Jurkat, Clone E6-1 (cell line): Measurements from ENCODE around the gene CHST10.
"Not testable (repeated sequence)": the region's sequence is repeated elsewhere in the genome, so short reads cannot be mapped to it uniquely, and the experiment has no call there.

Experiments
- DNase-seq: peaks from one replicate; pipeline ENCODE4 v3.0.0-alpha.2; 2011; ENCODE audit warnings: low read depth, low spot score
- H3K4me3 ChIP-seq: 2 replicates; pipeline ENCODE4 v1.5.1; 2011; ENCODE audit warnings: mild to moderate bottlenecking, low read length, control low read depth, moderate library complexity

The CHST10 gene

DNA sequence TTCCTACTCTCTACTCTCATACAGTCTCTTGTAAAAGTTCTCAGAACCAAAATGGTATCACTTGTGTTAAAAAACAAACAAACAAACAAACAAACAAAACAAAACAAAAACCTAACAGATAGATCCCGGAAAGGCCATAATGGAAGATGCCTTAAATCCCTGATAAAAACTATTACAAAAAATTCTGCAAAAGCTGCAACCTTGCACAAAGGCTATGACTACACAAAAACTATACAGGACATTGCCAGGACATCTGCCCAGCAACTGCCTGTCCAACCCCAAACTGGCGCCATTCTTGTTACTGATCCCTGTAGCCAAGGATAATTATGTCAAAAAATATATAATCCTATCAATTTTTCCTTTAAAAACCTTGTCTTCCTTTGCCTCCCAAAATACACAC, 58.9 kb downstream of the CHST10 start:
- no peak for DNase-seq
- no peak overlapping the region for H3K4me3 ChIP-seq

DNA sequence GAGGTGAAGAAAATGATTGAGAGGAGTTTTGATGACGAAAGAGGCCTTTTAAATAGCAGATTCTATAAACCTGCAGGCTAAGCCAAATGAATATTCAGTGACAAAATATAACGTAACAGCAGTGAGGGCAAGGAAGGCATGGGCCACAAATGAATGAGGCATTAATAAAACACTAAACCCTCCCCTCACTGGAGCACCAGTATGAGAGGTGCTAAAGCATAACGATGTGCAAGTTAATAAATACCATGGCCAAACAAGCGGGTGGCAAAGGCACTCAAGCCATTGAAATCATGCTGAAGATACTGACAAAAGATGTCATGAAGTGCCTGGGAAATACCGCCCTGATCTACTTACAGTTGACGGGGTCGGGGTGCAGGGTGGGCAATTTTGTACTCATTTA, 64.9 kb downstream of the CHST10 start:
- no peak overlapping the region for H3K4me3 ChIP-seq
- no peak for DNase-seq

DNA sequence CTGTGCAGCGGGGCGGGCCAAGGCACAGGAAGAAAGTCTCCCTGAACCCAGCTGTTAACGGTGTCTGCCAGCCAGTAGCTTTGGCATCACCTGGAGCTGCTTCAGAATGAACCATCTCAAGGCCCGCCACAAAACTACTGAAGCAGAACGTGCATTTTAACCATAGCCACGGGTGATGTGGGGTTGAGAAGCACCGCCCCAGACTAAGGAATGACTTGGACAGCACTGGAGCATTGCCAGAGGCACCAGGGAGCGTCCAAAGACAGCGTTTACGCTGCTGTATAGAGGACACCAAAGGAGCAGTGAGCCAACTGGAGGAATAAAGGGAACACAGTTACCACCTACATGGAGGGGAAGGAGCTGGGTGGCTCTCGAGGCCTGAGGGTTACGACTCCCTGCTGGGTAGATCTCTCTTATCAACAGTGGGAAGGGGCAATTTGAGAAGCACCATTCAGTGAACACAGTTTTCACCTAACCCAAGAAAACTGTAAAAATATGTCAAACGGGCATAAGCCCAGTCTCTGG, 66.7 kb downstream of the CHST10 start:
- no peak for DNase-seq
- no peak overlapping the region for H3K4me3 ChIP-seq

DNA sequence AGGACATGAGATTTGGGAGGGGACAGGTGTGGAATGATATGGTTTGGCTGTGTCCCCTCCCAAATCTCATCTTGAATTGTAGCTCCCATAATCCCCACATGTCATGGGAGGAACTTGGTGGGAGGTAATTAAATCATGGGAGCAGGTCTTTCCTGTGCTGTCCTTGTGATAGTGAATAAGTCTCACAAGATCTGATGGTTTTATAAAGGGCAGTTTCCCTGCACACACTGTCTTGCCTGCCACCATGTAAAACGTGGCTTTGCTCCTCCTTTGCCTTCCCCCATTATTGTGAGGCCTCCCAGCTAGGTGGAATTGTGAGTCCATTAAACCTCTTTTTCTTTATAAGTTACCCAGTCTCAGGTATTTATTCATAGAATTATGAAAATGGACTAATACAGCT, 72.3 kb downstream of the CHST10 start:
- H3K4me3 ChIP-seq, DNase-seq: not testable (repeated sequence)

DNA sequence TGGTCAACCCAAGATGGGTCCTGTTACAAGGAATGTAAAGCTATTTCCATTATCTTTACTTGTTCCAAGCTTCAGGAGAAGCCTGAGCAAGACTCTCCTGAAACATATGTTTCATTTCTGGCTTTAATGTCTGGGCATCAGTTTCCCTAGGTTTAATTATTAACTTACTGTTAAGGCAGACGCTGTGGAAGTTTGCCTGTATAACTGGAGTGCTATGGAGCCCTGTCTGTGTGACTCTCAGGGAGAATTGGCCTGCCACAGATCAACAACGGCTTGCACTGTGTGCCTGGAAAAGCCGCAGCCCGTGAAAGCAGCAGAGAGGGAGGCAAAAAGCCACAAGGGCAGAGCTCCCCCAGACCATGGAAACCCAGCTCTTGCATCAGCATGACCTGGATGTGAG, 73.0 kb downstream of the CHST10 start:
- DNase-seq: no peak
- no peak overlapping the region for H3K4me3 ChIP-seq

DNA sequence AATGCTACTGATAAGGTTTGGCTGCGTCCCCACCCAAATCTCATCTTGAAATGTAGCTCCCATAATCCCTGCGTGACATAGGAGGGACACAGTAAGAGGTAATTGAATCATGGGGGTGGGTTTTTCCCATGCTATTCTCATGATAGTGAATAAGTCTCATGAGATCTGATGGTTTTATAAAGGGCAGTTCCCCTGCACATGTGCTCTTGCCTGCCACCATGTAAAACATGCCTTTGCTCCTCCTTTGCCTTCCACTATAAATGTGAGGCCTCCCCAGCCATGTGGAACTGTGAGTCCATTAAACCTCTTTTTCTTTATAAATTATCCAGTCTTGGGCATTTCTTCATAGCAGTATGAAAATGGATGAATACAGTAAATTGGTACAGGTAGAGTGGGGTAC, 75.0 kb downstream of the CHST10 start:
- not testable (repeated sequence) for DNase-seq, H3K4me3 ChIP-seq
